Measurements from ENCODE around the gene DERL2.

The DERL2 gene

GRCh38 chr17:5486206-5487124 lies 487 bp upstream of the DERL2 start, which contains the start of gene MIS12:
Gene MIS12, plus strand, starts transcription at chr17:5486566. Its CDS starts 2,297 bp downstream, at chr17:5488863.
- peak; percentile 41 for FAIRE-seq
- peak; percentile 67; the same call in 1 of the 2 replicates for TF ChIP-seq POLR2A (IDR thresholded peaks at IDR 0.05; ENCODE audit: low read depth, low read length)
- DNase-seq (ENCODE audit: insufficient read length, low spot score): peak; percentile 95

DNA sequence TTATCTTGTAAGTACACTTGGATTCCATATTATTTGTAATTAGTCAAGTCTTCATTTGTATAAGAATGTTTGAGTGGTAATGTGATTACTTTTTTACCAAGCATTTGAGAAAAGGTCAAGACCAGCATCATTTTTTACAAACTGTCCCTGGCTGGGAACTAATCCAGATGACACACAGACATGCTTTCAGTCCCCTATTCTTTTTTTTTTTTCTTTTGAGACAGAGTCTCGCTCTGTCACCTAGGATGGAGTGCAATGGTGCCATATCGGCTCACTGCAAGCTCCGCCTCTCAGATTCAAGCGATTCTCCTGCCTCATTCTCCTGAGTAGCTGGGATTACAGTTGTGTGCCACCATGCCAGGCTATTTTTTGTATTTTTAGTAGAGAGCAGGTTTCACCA lies 4.5 kb downstream of the DERL2 start:
- DNase-seq (ENCODE audit: insufficient read length, low spot score) (no peak), FAIRE-seq (no peak)
- TF ChIP-seq POLR2A (IDR thresholded peaks at IDR 0.05; ENCODE audit: low read depth, low read length): no peak

GRCh38 chr17:5480962-5481361 lies 5.0 kb downstream of the DERL2 start:
- DNase-seq (ENCODE audit: insufficient read length, low spot score) (no peak), FAIRE-seq (no peak)
- no peak for TF ChIP-seq POLR2A (IDR thresholded peaks at IDR 0.05; ENCODE audit: low read depth, low read length)

DNA sequence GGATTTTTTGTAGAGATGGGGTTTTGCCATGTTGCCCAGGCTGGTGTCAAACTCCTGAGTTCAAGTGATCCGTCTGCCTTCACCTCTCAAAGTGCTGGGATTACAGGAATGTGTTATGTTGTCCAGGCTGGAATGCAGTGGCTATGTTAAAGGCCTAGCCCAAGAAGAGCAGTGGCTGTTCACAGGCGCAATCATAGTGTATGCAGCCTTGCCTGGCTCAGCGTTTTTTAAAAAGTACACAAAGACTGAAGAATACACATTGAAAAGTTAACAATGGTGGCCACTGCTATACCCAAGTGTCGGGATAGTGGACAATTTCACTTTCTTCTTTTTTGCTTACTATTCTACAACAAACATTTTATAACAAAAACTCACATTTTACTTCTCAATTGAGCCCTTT lies 7.0 kb downstream of the DERL2 start:
- no peak for TF ChIP-seq POLR2A (IDR thresholded peaks at IDR 0.05; ENCODE audit: low read depth, low read length)
- FAIRE-seq (no peak), DNase-seq (ENCODE audit: insufficient read length, low spot score) (no peak)

GRCh38 chr17:5473906-5474305 lies 12.1 kb downstream of the DERL2 start:
- no peak for TF ChIP-seq POLR2A (IDR thresholded peaks at IDR 0.05; ENCODE audit: low read depth, low read length)
- DNase-seq (ENCODE audit: insufficient read length, low spot score) (no peak), FAIRE-seq (no peak)

DNA sequence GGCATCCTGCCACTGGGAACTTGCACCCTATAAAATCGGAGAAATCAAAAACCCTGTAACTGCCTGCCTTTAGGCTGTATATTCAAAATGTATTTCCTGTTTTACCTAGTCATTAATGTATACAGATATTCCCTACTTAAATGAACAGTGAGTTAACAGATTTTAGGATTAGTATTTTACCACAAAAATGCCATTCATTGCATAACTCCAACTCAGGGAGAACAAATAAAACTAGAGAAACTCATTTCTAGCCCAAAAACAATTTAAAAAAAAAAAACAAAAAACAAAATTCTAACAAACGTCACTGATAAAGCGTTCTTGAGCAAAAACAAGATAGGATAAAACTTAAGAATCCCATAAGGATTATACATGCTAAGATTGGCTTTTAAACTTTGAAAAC lies 13.5 kb downstream of the DERL2 start:
- FAIRE-seq (no peak), DNase-seq (ENCODE audit: insufficient read length, low spot score) (no peak)
- no peak for TF ChIP-seq POLR2A (IDR thresholded peaks at IDR 0.05; ENCODE audit: low read depth, low read length)

GRCh38 chr17:5468075-5468473 lies 17.9 kb downstream of the DERL2 start:
- no peak for TF ChIP-seq POLR2A (IDR thresholded peaks at IDR 0.05; ENCODE audit: low read depth, low read length)
- FAIRE-seq (no peak), DNase-seq (ENCODE audit: insufficient read length, low spot score) (no peak)

DNA sequence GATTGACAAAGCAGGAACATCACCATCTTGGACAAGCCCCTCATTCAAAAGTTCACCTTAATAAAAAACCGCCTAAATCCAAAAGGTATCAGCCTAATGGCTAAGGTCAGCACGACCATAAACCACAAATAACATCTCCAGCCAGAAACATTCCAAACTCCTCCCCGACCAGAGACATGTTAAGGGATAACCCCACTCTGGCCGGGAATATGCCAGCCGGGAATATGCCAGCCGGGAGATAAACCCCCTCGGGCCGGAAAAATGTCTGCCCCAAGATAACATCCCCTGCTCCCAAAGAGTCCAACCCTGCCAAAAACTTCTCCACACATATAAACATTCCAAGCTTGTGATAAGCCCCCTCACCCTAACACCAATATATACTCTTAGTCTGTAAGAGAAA lies 18.6 kb downstream of the DERL2 start:
- FAIRE-seq (no peak), DNase-seq (ENCODE audit: insufficient read length, low spot score) (no peak)
- TF ChIP-seq POLR2A (IDR thresholded peaks at IDR 0.05; ENCODE audit: low read depth, low read length): no peak

DNA sequence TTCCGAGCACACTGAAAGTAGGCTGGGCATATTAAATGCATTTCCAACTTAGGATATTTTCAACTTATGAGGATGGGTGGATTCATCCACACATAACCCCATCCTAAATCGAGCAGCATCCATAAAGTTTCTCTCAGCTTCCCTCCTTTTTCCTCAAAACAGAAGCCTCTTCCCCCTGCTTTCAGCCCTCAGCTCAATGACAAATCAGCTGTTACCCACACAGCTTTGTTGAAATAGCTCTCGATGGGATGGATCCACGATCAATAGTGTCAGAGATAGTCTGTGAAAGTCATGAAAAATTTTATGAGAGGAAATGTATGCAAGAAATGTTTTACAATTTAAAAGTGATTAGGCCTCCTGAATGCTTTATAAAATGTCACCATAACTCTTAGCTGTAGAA lies 19.7 kb downstream of the DERL2 start:
- no peak for FAIRE-seq
- no peak for DNase-seq (ENCODE audit: insufficient read length, low spot score)
- no peak for TF ChIP-seq POLR2A (IDR thresholded peaks at IDR 0.05; ENCODE audit: low read depth, low read length)

DNA sequence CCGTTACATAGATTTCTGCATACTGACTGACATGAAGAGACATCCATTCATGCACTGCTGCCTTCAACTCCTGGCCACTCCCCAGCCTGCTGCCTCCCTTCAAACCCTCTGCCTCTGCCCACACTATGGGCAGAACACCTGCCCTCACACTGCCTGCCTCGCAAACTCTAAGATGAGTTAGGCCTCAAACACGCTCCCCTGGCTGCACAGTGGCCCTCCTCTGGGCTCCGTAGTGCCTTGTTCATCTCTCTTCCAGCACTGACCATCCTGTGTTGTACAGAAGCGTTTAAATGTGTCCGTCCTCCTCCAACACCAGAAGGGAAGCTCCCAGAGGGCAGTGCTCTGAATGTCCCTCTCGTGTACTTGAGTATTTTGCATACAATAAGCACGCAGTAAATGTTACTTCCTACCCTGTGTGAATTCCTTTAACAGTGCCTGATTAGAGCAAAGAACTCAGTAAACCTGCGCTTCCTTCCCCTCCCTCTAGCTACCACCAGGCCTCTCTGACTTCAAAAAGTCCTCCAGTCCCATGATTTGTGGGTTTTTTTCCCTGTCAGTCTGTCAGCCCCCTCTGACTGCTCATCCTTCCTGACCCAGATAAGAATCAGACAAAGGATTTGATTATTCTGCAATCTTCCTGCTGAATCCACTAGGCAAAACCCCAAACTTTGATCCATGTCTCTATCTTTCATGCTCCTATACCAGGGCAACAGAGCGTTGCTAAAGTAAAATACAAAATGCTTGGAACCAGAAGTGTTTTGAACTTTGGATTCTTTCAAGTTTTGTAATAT lies 21.1 kb downstream of the DERL2 start:
- FAIRE-seq: no peak
- no peak for DNase-seq (ENCODE audit: insufficient read length, low spot score)
- no peak for TF ChIP-seq POLR2A (IDR thresholded peaks at IDR 0.05; ENCODE audit: low read depth, low read length)

GRCh38 chr17:5446786-5447185 lies 39.2 kb downstream of the DERL2 start:
- TF ChIP-seq POLR2A (IDR thresholded peaks at IDR 0.05; ENCODE audit: low read depth, low read length): no peak
- no peak for DNase-seq (ENCODE audit: insufficient read length, low spot score)
- FAIRE-seq: no peak

DNA sequence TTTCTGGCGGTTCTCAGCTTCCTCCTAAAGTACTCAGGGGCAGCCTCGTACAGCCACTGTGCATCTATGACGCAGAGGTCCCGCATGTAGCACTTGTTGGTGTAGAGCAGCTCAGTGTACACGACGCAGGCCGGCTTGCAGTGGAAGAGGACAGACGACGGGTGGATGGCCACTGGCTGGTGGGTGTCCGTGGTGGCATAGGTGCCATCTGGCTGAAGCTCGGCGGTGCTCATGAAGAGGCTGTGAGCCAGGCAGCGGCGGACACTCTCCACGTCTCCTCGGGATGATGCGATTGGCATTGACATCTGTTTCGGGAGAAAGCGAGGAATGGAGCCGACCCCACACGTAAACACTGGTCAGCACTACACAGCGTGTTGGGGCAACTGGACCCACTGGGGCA lies 41.8 kb downstream of the DERL2 start:
- FAIRE-seq: no peak
- TF ChIP-seq POLR2A (IDR thresholded peaks at IDR 0.05; ENCODE audit: low read depth, low read length): no peak
- DNase-seq (ENCODE audit: insufficient read length, low spot score): no peak

GRCh38 chr17:5443728-5444127 lies 42.2 kb downstream of the DERL2 start:
- DNase-seq (ENCODE audit: insufficient read length, low spot score) (no peak), FAIRE-seq (no peak)
- no peak for TF ChIP-seq POLR2A (IDR thresholded peaks at IDR 0.05; ENCODE audit: low read depth, low read length)

DNA sequence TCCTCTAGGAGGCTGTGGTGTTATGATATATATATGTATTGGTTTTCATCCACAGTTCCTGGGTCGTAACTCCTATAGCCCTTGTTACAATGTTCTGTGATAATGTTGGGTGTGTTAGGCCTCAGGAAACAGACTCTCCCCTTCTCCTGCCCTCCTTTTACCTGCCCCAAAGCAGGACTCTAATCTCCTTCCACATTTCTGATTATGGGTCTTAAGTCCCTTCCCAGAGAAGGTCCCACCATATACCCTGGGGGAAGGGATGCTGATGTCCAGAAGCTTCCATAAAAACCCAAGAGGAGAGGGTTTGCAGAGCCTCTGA lies 46.6 kb downstream of the DERL2 start:
- FAIRE-seq: no peak
- no peak for DNase-seq (ENCODE audit: insufficient read length, low spot score)
- TF ChIP-seq POLR2A (IDR thresholded peaks at IDR 0.05; ENCODE audit: low read depth, low read length): no peak

All from H54 (cell line).